Activated CD4-positive, alpha-beta T cell treated with anti-CD3 and anti-CD28 coated beads for 1 hour (primary cell): ENCODE measurements around the gene NFIX.

Source experiments
- DNase-seq: peaks from one replicate; pipeline ENCODE4 v3.0.0-alpha.2; 2020

NFIX gene

GRCh38 chr19:13078897-13079541 lies 83.7 kb downstream of the NFIX start:
- DNase-seq, result no peak

- no peak for DNase-seq
Observed at GRCh38 chr19:13079542-13079986, 84.3 kb downstream of the NFIX start.

GRCh38 chr19:13082192-13083007 lies 87.1 kb downstream of the NFIX start:
- no peak for DNase-seq

- no peak for DNase-seq
Observed at GRCh38 chr19:13083008-13083404, 87.7 kb downstream of the NFIX start.

GRCh38 chr19:13083627-13084026 lies 88.4 kb downstream of the NFIX start:
- DNase-seq, result no peak

- no peak for DNase-seq
Observed at GRCh38 chr19:13085666-13086065, 90.4 kb downstream of the NFIX start.

- no peak for DNase-seq
Observed at GRCh38 chr19:13086341-13086740, 91.1 kb downstream of the NFIX start.

GRCh38 chr19:13087295-13087694 lies 92.0 kb downstream of the NFIX start:
- DNase-seq, result no peak

GRCh38 chr19:13087795-13088537 lies 92.7 kb downstream of the NFIX start:
- DNase-seq, result no peak

- DNase-seq, result no peak
Observed at GRCh38 chr19:13089139-13089856, 94.0 kb downstream of the NFIX start.

GRCh38 chr19:13089857-13090507 lies 94.7 kb downstream of the NFIX start:
- no peak for DNase-seq

- DNase-seq, result no peak
Observed at GRCh38 chr19:13090511-13091231, 95.4 kb downstream of the NFIX start.

GRCh38 chr19:13091400-13092157 lies 96.3 kb downstream of the NFIX start:
- no peak for DNase-seq

GRCh38 chr19:13092158-13092543 lies 96.9 kb downstream of the NFIX start:
- no peak for DNase-seq

- no peak for DNase-seq
Observed at GRCh38 chr19:13092606-13093235, 97.4 kb downstream of the NFIX start.

GRCh38 chr19:13093407-13094105 lies 98.3 kb downstream of the NFIX start:
- peak; percentile 72 for DNase-seq

GRCh38 chr19:13094106-13094504 lies 98.8 kb downstream of the NFIX start:
- DNase-seq, result no peak

GRCh38 chr19:13094771-13095392 lies 99.6 kb downstream of the NFIX start:
- no peak for DNase-seq

- no peak for DNase-seq
Observed at GRCh38 chr19:13095393-13095784, 100.1 kb downstream of the NFIX start.
